H9 (cell line): ENCODE results near the gene LIPA. TPM values are rescaled to one million over a fixed set of nuclear protein-coding genes. Genes with fewer than 3 reads are reported as not detected.

Source experiments
- DNase-seq: peaks from one replicate; pipeline ENCODE4 v3.0.0-alpha.2; 2017
- H2AFZ ChIP-seq: one replicate; pipeline ENCODE4 v1.6.1; 2013; ENCODE audit warnings: mild to moderate bottlenecking, low read length, control low read depth, moderate library complexity
- H2AK5ac ChIP-seq: 2 replicates; pipeline ENCODE4 v1.6.1; 2013; ENCODE audit warnings: low read length, control low read depth, mixed read lengths; ENCODE audit not compliant: insufficient read length
- H2BK120ac ChIP-seq: one replicate; pipeline ENCODE4 v1.6.1; 2013; ENCODE audit warnings: low read depth, mild to moderate bottlenecking, low read length, control low read depth, inconsistent platforms; ENCODE audit not compliant: poor library complexity, severe bottlenecking
- H2BK12ac ChIP-seq: 2 replicates; pipeline ENCODE4 v1.6.1; 2013; ENCODE audit warnings: low read length, control low read depth, mixed read lengths, low read depth; ENCODE audit not compliant: insufficient read length
- H2BK15ac ChIP-seq: 2 replicates; pipeline ENCODE4 v1.6.1; 2013; ENCODE audit warnings: low read depth, low read length, control low read depth
- H2BK20ac ChIP-seq: one replicate; pipeline ENCODE4 v1.6.1; 2013; ENCODE audit warnings: low read depth, mild to moderate bottlenecking, low read length, control low read depth, inconsistent platforms; ENCODE audit not compliant: poor library complexity, severe bottlenecking
- H2BK5ac ChIP-seq: 2 replicates; pipeline ENCODE4 v1.6.1; 2013; ENCODE audit warnings: low read length, control low read depth, mixed read lengths; ENCODE audit not compliant: insufficient read length
- H3K14ac ChIP-seq: 2 replicates; pipeline ENCODE4 v1.6.1; 2013; ENCODE audit warnings: low read length, control low read depth; ENCODE audit not compliant: insufficient read depth
- H3K18ac ChIP-seq: 2 replicates; pipeline ENCODE4 v1.6.1; 2013; ENCODE audit warnings: low read depth, mild to moderate bottlenecking, mixed read lengths, low read length, control low read depth; ENCODE audit not compliant: insufficient read length
- H3K23ac ChIP-seq: 2 replicates; pipeline ENCODE4 v1.6.1; 2013; ENCODE audit warnings: low read length, control low read depth, mixed read lengths, low read depth; ENCODE audit not compliant: insufficient read length
- H3K23me2 ChIP-seq: 2 replicates; pipeline ENCODE4 v1.6.1; 2013; ENCODE audit warnings: low read depth, mild to moderate bottlenecking, mixed read lengths, low read length, control low read depth; ENCODE audit not compliant: insufficient read length, poor library complexity, severe bottlenecking
- H3K27ac ChIP-seq: 2 replicates; pipeline ENCODE4 v1.5.1; 2013; ENCODE audit warnings: low read length, control low read depth, mixed read lengths, low read depth; ENCODE audit not compliant: insufficient read length
- H3K27me3 ChIP-seq: 2 replicates; pipeline ENCODE4 v1.6.1; 2013; ENCODE audit warnings: low read length, control low read depth, inconsistent platforms; ENCODE audit not compliant: insufficient read depth
- H3K4ac ChIP-seq: 2 replicates; pipeline ENCODE4 v1.6.1; 2013; ENCODE audit warnings: low read depth, mild to moderate bottlenecking, control low read depth, inconsistent platforms, low read length, moderate library complexity
- H3K4me1 ChIP-seq: 2 replicates; pipeline ENCODE4 v1.6.1; 2013; ENCODE audit warnings: low read length, control low read depth, inconsistent platforms; ENCODE audit not compliant: insufficient read depth
- H3K4me2 ChIP-seq: 2 replicates; pipeline ENCODE4 v1.6.1; 2013; ENCODE audit warnings: low read length, control low read depth, mixed read lengths; ENCODE audit not compliant: insufficient read length, insufficient read depth
- H3K56ac ChIP-seq: 2 replicates; pipeline ENCODE4 v1.6.1; 2013; ENCODE audit warnings: low read depth, mild to moderate bottlenecking, mixed read lengths, low read length, control low read depth; ENCODE audit not compliant: insufficient read length
- H3K79me1 ChIP-seq: 2 replicates; pipeline ENCODE4 v1.6.1; 2013; ENCODE audit warnings: low read depth, mild to moderate bottlenecking, moderate library complexity, low read length, control low read depth, inconsistent platforms; ENCODE audit not compliant: insufficient read depth, poor library complexity, severe bottlenecking
- H3K79me2 ChIP-seq: 2 replicates; pipeline ENCODE4 v1.6.1; 2013; ENCODE audit warnings: low read length, control low read depth, inconsistent platforms; ENCODE audit not compliant: insufficient read depth
- H3K9ac ChIP-seq: 2 replicates; pipeline ENCODE4 v1.6.1; 2013; ENCODE audit warnings: low read length, control low read depth, mixed read lengths; ENCODE audit not compliant: insufficient read length; ENCODE audit errors: extremely low read depth
- H3K9me3 ChIP-seq: one replicate; pipeline ENCODE4 v1.6.1; 2013; ENCODE audit warnings: low read depth, low read length, inconsistent platforms; ENCODE audit not compliant: control insufficient read depth
- H3T11ph ChIP-seq: one replicate; pipeline ENCODE4 v1.6.1; 2013; ENCODE audit warnings: mild to moderate bottlenecking, low read length, control low read depth, inconsistent platforms
- H4K20me1 ChIP-seq: one replicate; pipeline ENCODE4 v1.6.1; 2013; ENCODE audit not compliant: control insufficient read depth, insufficient read length, insufficient read depth
- H4K5ac ChIP-seq: 2 replicates; pipeline ENCODE4 v1.6.1; 2013; ENCODE audit warnings: low read depth, mild to moderate bottlenecking, mixed read lengths, low read length, control low read depth; ENCODE audit not compliant: insufficient read length
- H4K8ac ChIP-seq: replicated peaks from 2 replicates; pipeline ENCODE4 v1.6.1; 2013; ENCODE audit warnings: low read length, control low read depth, mixed read lengths, low read depth; ENCODE audit not compliant: insufficient read length
- H4K91ac ChIP-seq: 2 replicates; pipeline ENCODE4 v1.6.1; 2013; ENCODE audit warnings: low read depth, mild to moderate bottlenecking, moderate library complexity, mixed read lengths, low read length, control low read depth; ENCODE audit not compliant: insufficient read length
- H3K27ac Mint-ChIP-seq, 3 experiments: 2 replicates in 2 of 3; 3 replicates in 1 of 3; pipeline ENCODE4 v1.8.0; 2020 to 2021; ENCODE audit warnings: mixed read lengths in 3 of 3, mild to moderate bottlenecking in 1 of 3, moderate library complexity in 1 of 3
- H3K27me3 Mint-ChIP-seq: 2 replicates; pipeline ENCODE4 v1.8.0; 2021; ENCODE audit warnings: low read depth, mild to moderate bottlenecking, moderate library complexity, mixed read lengths
- H3K36me3 Mint-ChIP-seq, 3 experiments: 2 replicates in 2 of 3; 3 replicates in 1 of 3; pipeline ENCODE4 v1.8.0; 2020 to 2021; ENCODE audit warnings: low read depth in 3 of 3, mixed read lengths in 3 of 3; ENCODE audit not compliant: insufficient read depth in 1 of 3
- H3K4me1 Mint-ChIP-seq, 2 experiments: 2 replicates each; pipeline ENCODE4 v1.8.0; 2020; ENCODE audit warnings: mixed read lengths in 2 of 2
- H3K4me3 Mint-ChIP-seq, 2 experiments: 2 replicates in 1 of 2; 3 replicates in 1 of 2; pipeline ENCODE4 v1.8.0; 2020 to 2021; ENCODE audit warnings: mild to moderate bottlenecking in 2 of 2, mixed read lengths in 2 of 2, moderate library complexity in 1 of 2
- H3K9me3 Mint-ChIP-seq, 2 experiments: 2 replicates in 1 of 2; 3 replicates in 1 of 2; pipeline ENCODE4 v1.8.0; 2020; ENCODE audit warnings: mild to moderate bottlenecking in 2 of 2, mixed read lengths in 2 of 2, moderate library complexity in 1 of 2
- WGBS: extraction: QIAGEN DNeasy Blood & Tissue Kit; methylation state at CpG from one replicate; pipeline ENCODE4 v1.1.7; 2013; ENCODE audit warnings: missing lambda C conversion rate, low lambda C conversion rate, mixed read lengths; ENCODE audit not compliant: insufficient read length; ENCODE audit errors: extremely low coverage; 5-methylcytosine and 5-hydroxymethylcytosine counted together
- total RNA-seq: library from RNA; stranded (reverse); gene quantifications from 2 replicates; pipeline ENCODE4 v1.2.1, GENCODE V29; 2021
- TF ChIP-seq, protein P1 (sequence below): fragments of 200-600 bp; sonication (generic); conservative IDR thresholded peaks from 3 replicates; pipeline ENCODE4 v1.8.0; 2021; ENCODE audit warnings: antibody characterized with exemption, mild to moderate bottlenecking

LIPA gene
- total RNA-seq, 1 experiment from 2014 or later = 20.9 TPM

DNA sequence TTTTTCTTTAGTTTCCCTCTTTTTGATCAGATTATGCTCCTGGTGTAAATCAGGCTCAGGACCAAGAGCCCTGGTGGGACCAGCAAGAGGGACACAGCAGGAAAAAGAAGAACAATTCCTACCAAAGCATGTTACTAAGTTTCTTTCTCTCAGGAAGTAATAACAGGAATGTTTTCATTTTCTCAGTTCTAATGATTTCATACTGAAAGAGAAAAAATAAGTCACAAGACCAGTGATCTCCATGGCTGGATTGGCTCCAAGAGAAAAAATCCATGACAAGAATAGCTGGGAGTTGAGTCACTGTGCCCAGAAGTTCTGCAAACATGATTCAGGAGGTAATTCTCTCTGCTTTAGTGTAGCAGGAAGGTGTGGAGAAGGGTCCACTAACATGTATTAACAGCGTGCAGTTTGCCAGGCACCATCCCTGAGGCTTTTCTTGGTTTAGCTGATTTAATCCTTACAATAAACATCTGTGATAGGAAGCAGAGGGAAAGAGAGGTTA is 26.5 kb upstream of the LIPA start:
- Histone ChIP-seq H2AFZ (no peak overlapping the region), H3K4me2 (no peak overlapping the region), H3K27me3 (no peaks in the 10 kb centered on the region), H2BK15ac (no peak overlapping the region), H2BK5ac (no peak overlapping the region), H3K27ac (no peak overlapping the region), H3K79me1 (no peaks in the 10 kb centered on the region), H3K14ac (no peak overlapping the region), H4K5ac (no peak overlapping the region), H3K23me2 (no peaks in the 10 kb centered on the region), H3K9me3 (no peaks in the 10 kb centered on the region), H3K56ac (no peak overlapping the region), H2BK120ac (no peak overlapping the region), H4K91ac (no peak overlapping the region), H3K4ac (no peak overlapping the region), H3T11ph (peak overlapping the region; percentile 19), H2AK5ac (no peak overlapping the region), H3K9ac (no peak overlapping the region), H3K79me2 (no peaks in the 10 kb centered on the region), H2BK20ac (no peak overlapping the region), H4K8ac (no peak overlapping the region), H3K18ac (no peak overlapping the region), H4K20me1 (no peaks in the 10 kb centered on the region), H3K23ac (no peak overlapping the region), H2BK12ac (no peak overlapping the region), H3K4me1 (no peaks in the 10 kb centered on the region)
- Mint-ChIP-seq H3K9me3 (no peaks in the 10 kb centered on the region), H3K4me3 (no peak overlapping the region), H3K27ac (no peak overlapping the region), H3K36me3 (no peaks in the 10 kb centered on the region), H3K4me1 (peaks cover 12 to 15% of the 10 kb centered on the region in 2 experiments; a peak in 3 of 4 replicates), H3K27me3 (no peaks in the 10 kb centered on the region)
- TF ChIP-seq, protein P1, sequence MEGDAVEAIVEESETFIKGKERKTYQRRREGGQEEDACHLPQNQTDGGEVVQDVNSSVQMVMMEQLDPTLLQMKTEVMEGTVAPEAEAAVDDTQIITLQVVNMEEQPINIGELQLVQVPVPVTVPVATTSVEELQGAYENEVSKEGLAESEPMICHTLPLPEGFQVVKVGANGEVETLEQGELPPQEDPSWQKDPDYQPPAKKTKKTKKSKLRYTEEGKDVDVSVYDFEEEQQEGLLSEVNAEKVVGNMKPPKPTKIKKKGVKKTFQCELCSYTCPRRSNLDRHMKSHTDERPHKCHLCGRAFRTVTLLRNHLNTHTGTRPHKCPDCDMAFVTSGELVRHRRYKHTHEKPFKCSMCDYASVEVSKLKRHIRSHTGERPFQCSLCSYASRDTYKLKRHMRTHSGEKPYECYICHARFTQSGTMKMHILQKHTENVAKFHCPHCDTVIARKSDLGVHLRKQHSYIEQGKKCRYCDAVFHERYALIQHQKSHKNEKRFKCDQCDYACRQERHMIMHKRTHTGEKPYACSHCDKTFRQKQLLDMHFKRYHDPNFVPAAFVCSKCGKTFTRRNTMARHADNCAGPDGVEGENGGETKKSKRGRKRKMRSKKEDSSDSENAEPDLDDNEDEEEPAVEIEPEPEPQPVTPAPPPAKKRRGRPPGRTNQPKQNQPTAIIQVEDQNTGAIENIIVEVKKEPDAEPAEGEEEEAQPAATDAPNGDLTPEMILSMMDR = no peak
- no CpG with 5 or more reads among the region's 1 CpG for WGBS
- DNase-seq = no peak
